Brain microvascular endothelial cell (primary cell): ENCODE data around the gene TSC2.
"Not testable (repeated sequence)": the region's sequence is repeated elsewhere in the genome, so short reads cannot be mapped to it uniquely, and the experiment has no call there.

Experiments used
- DNase-seq: peaks from one replicate; pipeline ENCODE4 v3.0.0-alpha.2; 2020
- H3K27ac ChIP-seq: fragments of 250-450 bp; sonication (Bioruptor Pico); 2 replicates; pipeline ENCODE4 v1.5.1; 2020; ENCODE audit warnings: mild to moderate bottlenecking, moderate library complexity
- H3K27me3 ChIP-seq: fragments of 250-450 bp; sonication (Bioruptor Pico); replicated peaks from 2 replicates; pipeline ENCODE4 v1.5.1; 2020; ENCODE audit warnings: mild to moderate bottlenecking
- H3K36me3 ChIP-seq: fragments of 250-450 bp; sonication (Bioruptor Pico); replicated peaks from 2 replicates; pipeline ENCODE4 v1.5.1; 2020; ENCODE audit warnings: mild to moderate bottlenecking
- H3K4me3 ChIP-seq: 2 replicates; pipeline ENCODE4 v1.5.1; 2011; ENCODE audit warnings: low read depth, mild to moderate bottlenecking, control low read depth, low read length, moderate library complexity
- in situ Hi-C: cut with HindIII; loops from 2 replicates; pipeline ENCODE4 v1.10.0; 2017; ENCODE audit warnings: low sequenced_read_pairs, low pct_ligation_motif_present

The TSC2 gene

GRCh38 chr16:2129890-2130447 is 82.2 kb downstream of the TSC2 start:
- H3K36me3 ChIP-seq, H3K27me3 ChIP-seq, H3K4me3 ChIP-seq, DNase-seq, H3K27ac ChIP-seq, in situ Hi-C loops: not testable (repeated sequence)

GRCh38 chr16:2133797-2134196 is 86.0 kb downstream of the TSC2 start:
- H3K4me3 ChIP-seq, H3K27me3 ChIP-seq, in situ Hi-C loops, H3K36me3 ChIP-seq, H3K27ac ChIP-seq, DNase-seq: not testable (repeated sequence)

- DNase-seq: not testable (repeated sequence)
Measured at GRCh38 chr16:2135071-2135470, 87.3 kb downstream of the TSC2 start.

GRCh38 chr16:2135770-2136490 is 88.1 kb downstream of the TSC2 start, which contains the start of gene PKD1:
PKD1 (minus strand) TSS chr16:2135898; CDS start chr16:2135689, 209 bp downstream.
- H3K4me3 ChIP-seq: peak within 1 kb of the TSS; percentile 56
- H3K27me3 ChIP-seq, H3K27ac ChIP-seq, H3K36me3 ChIP-seq, in situ Hi-C loops: not testable (repeated sequence)
- DNase-seq: peak; percentile 91

More at GRCh38 chr16:2135071-2135470, 87.3 kb downstream of the TSC2 start:
- H3K36me3 ChIP-seq, H3K27me3 ChIP-seq, in situ Hi-C loops, H3K27ac ChIP-seq: not testable (repeated sequence)
- peak overlapping the region; percentile 56 for H3K4me3 ChIP-seq
